Stimulated activated CD4-positive, alpha-beta T cell treated with anti-CD3 and anti-CD28 coated beads, Interleukin-15, amount 100 ng/mL, for 1 hour (primary cell): Measurements from ENCODE around the gene KCNC4.

Experiments used
- DNase-seq, 2 donors: peaks; one replicate each; pipeline ENCODE4 v3.0.0-alpha.2; 2020; ENCODE audit warnings: low read depth in 1 of 2, low spot score in 1 of 2

Gene KCNC4

DNA sequence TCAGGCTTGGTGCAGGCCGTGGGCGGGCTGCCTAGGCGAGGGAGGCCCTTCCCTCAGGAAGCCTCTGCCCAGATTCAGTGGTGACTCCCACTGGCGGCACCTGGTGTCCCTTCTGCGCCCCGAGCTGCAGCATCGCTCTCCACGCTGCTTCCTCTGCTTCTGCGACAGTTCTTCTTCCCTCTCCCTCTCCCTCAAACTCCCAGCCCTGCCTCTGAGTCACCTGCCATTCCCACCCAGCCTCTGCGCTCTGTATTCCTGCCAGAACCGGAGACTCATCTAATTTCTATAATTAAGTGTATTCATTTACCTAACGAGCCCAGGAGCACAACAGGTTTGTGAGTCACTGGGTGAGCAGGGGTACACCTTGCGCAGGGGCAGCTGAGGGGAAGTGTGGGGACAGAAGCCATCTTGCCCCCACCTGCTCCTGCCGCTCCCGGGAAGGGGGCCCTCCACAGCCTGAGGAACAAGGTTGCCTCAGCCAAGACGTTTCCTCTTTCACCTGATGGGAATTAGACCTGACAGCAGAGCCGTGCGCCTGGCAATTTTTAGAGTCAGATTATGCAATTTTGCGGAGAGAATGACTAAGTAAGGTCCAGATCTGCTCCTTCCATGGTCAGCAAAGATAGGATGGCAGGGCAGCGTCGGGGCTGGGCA, 19.4 kb downstream of the KCNC4 start:
- DNase-seq, result no peak

GRCh38 chr1:110230381-110231199, 20.5 kb downstream of the KCNC4 start:
- no peak for DNase-seq

- no peak for DNase-seq
Observed at GRCh38 chr1:110233861-110234260, 23.7 kb downstream of the KCNC4 start.

DNA sequence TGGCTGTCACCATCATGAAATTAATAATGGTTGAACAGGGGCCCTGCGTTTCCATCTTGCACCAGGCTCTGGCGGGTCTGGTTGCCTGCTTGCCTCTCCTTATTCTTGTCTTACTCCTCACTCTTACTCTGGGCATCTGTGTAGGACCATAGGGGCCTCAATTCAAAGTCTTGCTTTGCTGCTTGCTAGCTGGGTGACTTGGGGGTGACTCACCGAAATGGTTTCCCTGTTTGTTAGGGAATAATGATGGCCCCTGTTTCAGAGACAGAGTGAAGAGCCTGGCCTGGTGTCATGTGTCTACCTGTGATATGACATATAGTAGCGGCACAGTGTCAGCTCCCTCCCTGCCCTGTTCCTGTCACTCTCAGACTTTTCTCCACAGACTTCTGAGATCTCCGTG, 24.6 kb downstream of the KCNC4 start:
- DNase-seq, result no peak

- DNase-seq, result no peak
Observed at GRCh38 chr1:110235181-110235833, 25.2 kb downstream of the KCNC4 start.

DNA sequence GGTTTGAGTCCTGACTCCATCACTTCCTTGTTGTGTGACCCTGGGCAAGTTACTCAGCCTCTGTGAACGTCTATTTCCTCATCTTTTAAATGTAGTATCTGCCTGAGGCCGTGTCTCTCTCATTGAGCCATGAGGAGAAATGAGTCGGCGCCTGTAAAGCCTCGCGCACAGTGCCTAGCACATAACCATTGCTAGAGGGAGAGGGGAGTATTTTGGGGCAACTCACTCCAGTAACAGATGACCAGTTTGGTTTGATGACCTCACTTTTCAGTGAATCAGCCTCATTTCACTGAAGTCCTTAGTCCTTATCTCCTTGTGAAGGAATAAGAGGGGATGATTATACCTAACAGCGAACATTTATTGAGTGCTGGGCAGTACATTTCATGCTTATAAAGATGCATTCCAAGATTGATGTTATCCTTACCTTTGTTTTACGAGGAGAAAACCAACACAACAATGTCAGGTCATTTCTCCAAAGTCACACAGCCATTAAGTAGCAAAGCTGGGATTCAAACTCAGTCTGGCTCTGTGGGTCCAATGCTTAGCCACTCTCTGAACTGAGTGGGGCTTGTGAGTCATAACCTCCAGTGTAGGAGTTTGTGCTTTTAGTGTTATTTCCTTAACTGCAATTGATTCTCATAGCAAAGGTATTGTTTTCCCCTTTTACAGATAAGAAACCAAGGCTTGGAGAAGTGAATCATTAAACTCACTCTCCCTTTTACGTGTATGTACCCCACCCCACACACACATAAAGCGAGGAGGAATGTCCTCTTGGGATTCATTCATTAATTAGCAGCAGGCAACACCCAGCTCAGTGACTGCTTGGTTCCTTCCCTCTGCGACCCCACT, 25.9 kb downstream of the KCNC4 start:
- DNase-seq, result no peak

GRCh38 chr1:110237386-110238152, 27.5 kb downstream of the KCNC4 start:
- no peak for DNase-seq

DNA sequence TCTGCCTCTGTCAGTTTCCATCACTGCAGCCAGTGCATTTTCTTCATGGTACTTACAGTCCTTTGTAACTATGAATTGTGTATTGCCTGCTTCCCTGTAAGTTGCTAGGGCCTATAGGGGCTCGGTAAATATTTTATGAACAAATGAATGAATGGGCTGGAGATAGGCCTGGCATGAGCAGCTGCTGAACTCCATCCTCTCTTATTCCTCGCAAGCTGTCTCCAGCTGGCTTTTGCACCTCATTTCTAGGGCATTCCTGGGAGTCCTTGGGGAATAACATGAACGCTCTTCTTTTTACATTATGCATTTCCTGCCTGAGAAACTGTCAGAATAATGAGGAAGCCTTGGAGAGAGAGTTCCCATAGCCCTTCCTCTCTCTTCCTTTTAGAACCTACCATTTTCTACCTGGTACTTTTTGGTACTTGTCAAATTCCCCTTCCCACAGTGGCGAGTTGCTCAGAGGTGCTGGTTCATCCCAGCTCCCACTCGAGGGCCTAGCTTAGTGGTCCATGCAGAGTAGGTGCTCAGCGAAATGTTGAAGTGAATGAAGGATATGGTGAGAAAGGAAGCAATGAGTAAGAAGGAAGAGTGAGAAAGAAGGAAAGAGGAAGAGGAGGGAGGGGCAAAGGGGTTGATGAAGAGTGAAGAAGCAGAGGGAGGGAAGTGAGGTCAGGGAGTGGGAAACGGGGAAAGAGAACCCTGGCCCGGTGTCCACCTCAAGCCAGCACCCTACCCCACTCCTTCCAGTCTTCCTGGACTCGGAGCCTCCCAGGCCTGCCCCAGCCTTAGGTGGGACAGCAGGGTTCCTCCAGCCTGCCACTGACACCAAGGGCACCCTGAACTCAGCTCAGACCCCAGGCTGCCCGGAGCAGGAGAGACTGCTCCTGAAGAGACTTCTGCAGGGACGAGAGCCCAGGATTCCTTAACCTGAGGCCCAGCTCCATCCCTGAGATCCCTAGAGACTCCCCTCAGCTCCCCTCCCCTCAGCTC, 29.6 kb downstream of the KCNC4 start:
- DNase-seq, result no peak

GRCh38 chr1:110240476-110241210, 30.5 kb downstream of the KCNC4 start:
- no peak for DNase-seq

- DNase-seq, result no peak
Observed at GRCh38 chr1:110241516-110241915, 31.4 kb downstream of the KCNC4 start.

- DNase-seq, result no peak
Observed at GRCh38 chr1:110242062-110242461, 31.9 kb downstream of the KCNC4 start.

GRCh38 chr1:110242731-110243130, 32.6 kb downstream of the KCNC4 start:
- DNase-seq, result no peak

DNA sequence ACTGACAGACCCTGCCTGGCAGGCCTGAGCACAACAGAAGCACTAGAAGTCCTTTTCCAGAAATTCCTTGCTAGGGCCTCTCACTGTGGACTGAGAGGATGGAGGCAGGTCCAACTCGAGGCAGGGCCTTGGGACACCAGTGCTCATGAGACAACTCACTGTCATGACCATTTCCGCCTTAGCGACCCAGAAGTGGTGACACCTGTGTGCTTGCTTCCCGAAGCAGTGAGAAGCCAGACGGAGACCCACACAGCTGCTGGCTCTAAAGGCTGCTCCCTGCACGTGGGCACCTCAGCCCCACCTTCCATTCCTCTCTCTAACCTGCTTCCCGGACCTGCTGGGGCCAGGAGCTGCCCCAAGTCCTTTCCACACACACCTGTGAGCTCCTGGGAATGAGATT, 33.0 kb downstream of the KCNC4 start:
- DNase-seq, result no peak

- no peak for DNase-seq
Observed at GRCh38 chr1:110243574-110243973, 33.5 kb downstream of the KCNC4 start.

DNA sequence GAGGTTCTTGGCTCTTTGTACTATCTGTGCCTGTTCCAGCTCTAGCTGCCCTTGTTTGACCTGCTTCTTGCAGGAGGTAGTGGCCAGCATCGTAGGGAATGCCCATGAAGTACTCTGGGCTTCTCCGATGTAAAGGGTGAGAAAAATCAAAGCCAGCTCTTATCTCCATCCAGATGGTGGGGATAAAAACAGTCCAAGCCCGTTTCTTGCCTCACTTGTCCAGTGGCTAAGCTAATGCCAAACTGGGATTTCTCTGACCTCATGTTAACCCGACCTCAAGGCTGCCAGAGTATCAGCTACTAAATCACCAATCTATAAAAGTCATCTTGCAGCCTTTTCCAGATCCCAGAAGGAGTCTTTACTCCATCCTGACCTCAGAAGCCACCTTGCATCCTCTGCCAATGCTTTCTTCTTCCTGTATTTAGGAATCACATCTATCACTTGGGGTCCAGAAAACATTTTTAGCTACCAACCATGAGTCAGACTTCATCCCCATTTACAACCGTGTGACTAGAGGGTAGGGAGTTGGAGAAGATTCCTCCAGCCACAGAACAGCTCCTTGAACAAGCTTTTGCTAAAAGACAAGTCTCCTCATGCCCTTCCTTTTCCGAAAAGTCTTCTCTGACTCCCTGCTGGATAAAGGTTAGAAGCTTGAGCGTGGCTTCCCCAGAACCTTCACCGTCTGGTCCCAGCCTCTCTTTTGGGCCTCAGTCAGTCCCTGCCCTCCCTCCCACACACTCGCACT, 35.9 kb downstream of the KCNC4 start:
- no peak for DNase-seq

DNA sequence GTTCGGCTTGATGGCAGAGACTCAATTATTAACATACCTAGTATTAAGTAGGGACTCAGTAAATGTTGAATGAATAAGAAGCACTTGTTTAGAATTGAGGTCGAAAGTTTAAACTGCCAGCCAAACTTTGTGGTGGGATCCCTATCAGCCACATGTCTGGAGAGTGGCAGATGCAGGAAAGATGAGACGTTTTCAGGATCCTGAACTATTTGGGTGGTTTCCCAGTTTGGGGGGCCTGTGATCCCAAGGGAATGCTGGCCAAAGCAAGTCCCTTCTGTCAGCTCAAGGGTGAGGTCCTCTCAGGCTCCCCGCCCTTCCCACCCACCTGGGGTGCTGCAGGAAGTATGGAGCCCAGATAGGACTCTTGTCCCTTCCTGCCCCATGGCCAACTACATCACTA, 38.6 kb downstream of the KCNC4 start:
- DNase-seq, result no peak

DNA sequence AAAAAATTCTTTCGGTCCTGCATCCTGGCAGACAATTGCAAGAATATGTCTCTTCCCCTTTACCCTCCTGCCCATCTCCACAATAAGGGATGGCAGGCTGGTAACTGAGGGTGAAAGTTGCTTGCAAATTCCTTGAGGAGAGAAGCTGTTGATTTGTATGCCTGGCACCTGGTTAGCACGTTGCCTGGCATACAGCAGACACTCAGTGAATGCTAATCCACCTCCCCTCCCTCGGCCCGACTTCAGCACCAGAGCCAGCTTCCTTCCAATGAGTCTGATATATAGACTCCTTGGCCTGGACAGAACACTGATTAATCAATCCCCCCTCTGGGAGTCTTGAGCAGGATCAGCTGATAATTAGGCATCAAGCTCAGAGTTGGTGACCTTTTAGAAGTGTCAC, 39.1 kb downstream of the KCNC4 start:
- DNase-seq, result no peak

DNA sequence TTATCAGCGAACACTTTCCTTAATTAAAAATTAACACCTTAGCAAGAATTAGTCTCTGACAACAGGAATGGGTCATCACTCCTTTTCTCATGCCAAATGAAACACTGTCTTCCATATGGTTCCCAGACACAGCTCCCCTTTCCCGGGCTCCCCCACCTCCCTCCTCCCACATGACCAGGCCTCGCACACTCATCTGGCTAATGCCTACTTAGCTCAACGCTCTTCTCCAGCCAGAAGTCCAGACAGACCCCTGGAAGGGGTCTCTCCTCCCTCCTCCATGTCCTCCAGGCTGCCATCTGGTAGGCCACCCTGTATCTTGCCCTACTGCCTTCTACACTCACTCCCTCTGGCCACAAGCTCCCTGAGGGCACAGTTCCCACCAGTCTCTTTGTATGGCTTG, 39.9 kb downstream of the KCNC4 start:
- no peak for DNase-seq
